ENCODE data around the gene PARVA.

PARVA gene

GRCh38 chr11:12460466-12460865, 83.1 kb downstream of the PARVA start:
- H3K36me3 ChIP-seq (ENCODE audit: control insufficient read depth, insufficient read depth, low read length) = no peaks in the 10 kb centered on the region
- H3K27me3 ChIP-seq (ENCODE audit: control insufficient read depth, insufficient read depth, low read length) = no peaks in the 10 kb centered on the region
- no peak overlapping the region for H3K9ac ChIP-seq (ENCODE audit: low read depth, low read length)
- no peak overlapping the region for H3K4me3 ChIP-seq (ENCODE audit: low read depth, low read length)
- 0 out of 2 replicates have a peak, but pooled peaks cover 3% of the 10 kb centered on the region for H3K9me3 ChIP-seq (ENCODE audit: control insufficient read depth, insufficient read depth, low read length)
- no peak overlapping the region for H3K27ac ChIP-seq (ENCODE audit: low read depth, low read length)
- H3K4me1 ChIP-seq (ENCODE audit: control insufficient read depth, insufficient read depth, low read length) = no peaks in the 10 kb centered on the region

- H3K27ac ChIP-seq (ENCODE audit: low read depth, low read length) = no peak overlapping the region
- H3K4me1 ChIP-seq (ENCODE audit: control insufficient read depth, insufficient read depth, low read length) = no peaks in the 10 kb centered on the region
- H3K9ac ChIP-seq (ENCODE audit: low read depth, low read length) = no peak overlapping the region
- H3K27me3 ChIP-seq (ENCODE audit: control insufficient read depth, insufficient read depth, low read length) = no peaks in the 10 kb centered on the region
- no peaks in the 10 kb centered on the region for H3K36me3 ChIP-seq (ENCODE audit: control insufficient read depth, insufficient read depth, low read length)
- H3K9me3 ChIP-seq (ENCODE audit: control insufficient read depth, insufficient read depth, low read length) = 0 out of 2 replicates have a peak, but pooled peaks cover 3% of the 10 kb centered on the region
- H3K4me3 ChIP-seq (ENCODE audit: low read depth, low read length) = no peak overlapping the region
These were observed 84.1 kb downstream of the PARVA start for GRCh38 chr11:12461516-12461915.

- H3K27me3 ChIP-seq (ENCODE audit: control insufficient read depth, insufficient read depth, low read length) = no peaks in the 10 kb centered on the region
- H3K36me3 ChIP-seq (ENCODE audit: control insufficient read depth, insufficient read depth, low read length) = no peaks in the 10 kb centered on the region
- H3K9me3 ChIP-seq (ENCODE audit: control insufficient read depth, insufficient read depth, low read length) = 0 out of 2 replicates have a peak, but pooled peaks cover 3% of the 10 kb centered on the region
- no peak overlapping the region for H3K4me3 ChIP-seq (ENCODE audit: low read depth, low read length)
- H3K9ac ChIP-seq (ENCODE audit: low read depth, low read length) = no peak overlapping the region
- no peak overlapping the region for H3K27ac ChIP-seq (ENCODE audit: low read depth, low read length)
- no peaks in the 10 kb centered on the region for H3K4me1 ChIP-seq (ENCODE audit: control insufficient read depth, insufficient read depth, low read length)
These were observed 86.9 kb downstream of the PARVA start for GRCh38 chr11:12464303-12464702.

- Histone ChIP-seq H3K9me3 (ENCODE audit: control insufficient read depth, insufficient read depth, low read length) (0 out of 2 replicates have a peak, but pooled peaks cover 3% of the 10 kb centered on the region), H3K27ac (ENCODE audit: low read depth, low read length) (no peak overlapping the region), H3K4me1 (ENCODE audit: control insufficient read depth, insufficient read depth, low read length) (no peaks in the 10 kb centered on the region), H3K4me3 (ENCODE audit: low read depth, low read length) (no peak overlapping the region), H3K27me3 (ENCODE audit: control insufficient read depth, insufficient read depth, low read length) (no peaks in the 10 kb centered on the region), H3K36me3 (ENCODE audit: control insufficient read depth, insufficient read depth, low read length) (no peaks in the 10 kb centered on the region), H3K9ac (ENCODE audit: low read depth, low read length) (no peak overlapping the region)
These were observed 88.0 kb downstream of the PARVA start for GRCh38 chr11:12465332-12465731.

- Histone ChIP-seq H3K27ac (ENCODE audit: low read depth, low read length) (no peak overlapping the region), H3K4me3 (ENCODE audit: low read depth, low read length) (no peak overlapping the region), H3K4me1 (ENCODE audit: control insufficient read depth, insufficient read depth, low read length) (peaks cover 4% of the 10 kb centered on the region; the same call in 1 of the 2 replicates), H3K36me3 (ENCODE audit: control insufficient read depth, insufficient read depth, low read length) (no peaks in the 10 kb centered on the region), H3K9ac (ENCODE audit: low read depth, low read length) (no peak overlapping the region), H3K9me3 (ENCODE audit: control insufficient read depth, insufficient read depth, low read length) (0 out of 2 replicates have a peak, but pooled peaks cover 3% of the 10 kb centered on the region), H3K27me3 (ENCODE audit: control insufficient read depth, insufficient read depth, low read length) (no peaks in the 10 kb centered on the region)
These were observed 90.2 kb downstream of the PARVA start for GRCh38 chr11:12467610-12468009.

- Histone ChIP-seq H3K4me1 (ENCODE audit: control insufficient read depth, insufficient read depth, low read length) (peaks cover 9% of the 10 kb centered on the region), H3K27ac (ENCODE audit: low read depth, low read length) (no peak overlapping the region), H3K36me3 (ENCODE audit: control insufficient read depth, insufficient read depth, low read length) (no peaks in the 10 kb centered on the region), H3K9me3 (ENCODE audit: control insufficient read depth, insufficient read depth, low read length) (no peaks in the 10 kb centered on the region), H3K27me3 (ENCODE audit: control insufficient read depth, insufficient read depth, low read length) (no peaks in the 10 kb centered on the region), H3K4me3 (ENCODE audit: low read depth, low read length) (no peak overlapping the region), H3K9ac (ENCODE audit: low read depth, low read length) (no peak overlapping the region)
These were observed 92.1 kb downstream of the PARVA start for GRCh38 chr11:12469451-12469850.

GRCh38 chr11:12470236-12470635, 92.9 kb downstream of the PARVA start:
- peaks cover 9% of the 10 kb centered on the region for H3K4me1 ChIP-seq (ENCODE audit: control insufficient read depth, insufficient read depth, low read length)
- H3K9me3 ChIP-seq (ENCODE audit: control insufficient read depth, insufficient read depth, low read length) = no peaks in the 10 kb centered on the region
- no peak overlapping the region for H3K9ac ChIP-seq (ENCODE audit: low read depth, low read length)
- no peak overlapping the region for H3K4me3 ChIP-seq (ENCODE audit: low read depth, low read length)
- H3K36me3 ChIP-seq (ENCODE audit: control insufficient read depth, insufficient read depth, low read length) = no peaks in the 10 kb centered on the region
- no peak overlapping the region for H3K27ac ChIP-seq (ENCODE audit: low read depth, low read length)
- H3K27me3 ChIP-seq (ENCODE audit: control insufficient read depth, insufficient read depth, low read length) = no peaks in the 10 kb centered on the region

- peaks cover 9% of the 10 kb centered on the region for H3K4me1 ChIP-seq (ENCODE audit: control insufficient read depth, insufficient read depth, low read length)
- H3K4me3 ChIP-seq (ENCODE audit: low read depth, low read length) = no peak overlapping the region
- H3K9me3 ChIP-seq (ENCODE audit: control insufficient read depth, insufficient read depth, low read length) = no peaks in the 10 kb centered on the region
- H3K27ac ChIP-seq (ENCODE audit: low read depth, low read length) = no peak overlapping the region
- H3K36me3 ChIP-seq (ENCODE audit: control insufficient read depth, insufficient read depth, low read length) = no peaks in the 10 kb centered on the region
- H3K9ac ChIP-seq (ENCODE audit: low read depth, low read length) = no peak overlapping the region
- H3K27me3 ChIP-seq (ENCODE audit: control insufficient read depth, insufficient read depth, low read length) = no peaks in the 10 kb centered on the region
These were observed 95.1 kb downstream of the PARVA start for GRCh38 chr11:12472401-12473005.

- H3K9me3 ChIP-seq (ENCODE audit: control insufficient read depth, insufficient read depth, low read length) = no peaks in the 10 kb centered on the region
- H3K4me3 ChIP-seq (ENCODE audit: low read depth, low read length) = no peak overlapping the region
- no peak overlapping the region for H3K9ac ChIP-seq (ENCODE audit: low read depth, low read length)
- H3K27ac ChIP-seq (ENCODE audit: low read depth, low read length) = no peak overlapping the region
- H3K27me3 ChIP-seq (ENCODE audit: control insufficient read depth, insufficient read depth, low read length) = no peaks in the 10 kb centered on the region
- peaks cover 9% of the 10 kb centered on the region for H3K4me1 ChIP-seq (ENCODE audit: control insufficient read depth, insufficient read depth, low read length)
- H3K36me3 ChIP-seq (ENCODE audit: control insufficient read depth, insufficient read depth, low read length) = no peaks in the 10 kb centered on the region
These were observed 96.0 kb downstream of the PARVA start for GRCh38 chr11:12473381-12473780.

GRCh38 chr11:12474871-12475270, 97.5 kb downstream of the PARVA start:
- H3K4me3 ChIP-seq (ENCODE audit: low read depth, low read length) = no peak overlapping the region
- H3K27ac ChIP-seq (ENCODE audit: low read depth, low read length) = no peak overlapping the region

GRCh38 chr11:12478743-12479142, 101.4 kb downstream of the PARVA start:
- H3K4me3 ChIP-seq (ENCODE audit: low read depth, low read length) = no peak overlapping the region
- H3K27ac ChIP-seq (ENCODE audit: low read depth, low read length) = no peak overlapping the region
- no peaks in the 10 kb centered on the region for H3K4me1 ChIP-seq (ENCODE audit: control insufficient read depth, insufficient read depth, low read length)
- H3K9ac ChIP-seq (ENCODE audit: low read depth, low read length) = no peak overlapping the region
- H3K36me3 ChIP-seq (ENCODE audit: control insufficient read depth, insufficient read depth, low read length) = no peaks in the 10 kb centered on the region
- H3K9me3 ChIP-seq (ENCODE audit: control insufficient read depth, insufficient read depth, low read length) = no peaks in the 10 kb centered on the region
- no peaks in the 10 kb centered on the region for H3K27me3 ChIP-seq (ENCODE audit: control insufficient read depth, insufficient read depth, low read length)

More at GRCh38 chr11:12474871-12475270, 97.5 kb downstream of the PARVA start:
- Histone ChIP-seq H3K36me3 (ENCODE audit: control insufficient read depth, insufficient read depth, low read length) (no peaks in the 10 kb centered on the region), H3K27me3 (ENCODE audit: control insufficient read depth, insufficient read depth, low read length) (no peaks in the 10 kb centered on the region), H3K4me1 (ENCODE audit: control insufficient read depth, insufficient read depth, low read length) (peaks cover 9% of the 10 kb centered on the region), H3K9ac (ENCODE audit: low read depth, low read length) (no peak overlapping the region), H3K9me3 (ENCODE audit: control insufficient read depth, insufficient read depth, low read length) (no peaks in the 10 kb centered on the region)
